Adipocyte (in vitro differentiated cells): ENCODE measurements around the gene ETV7.
"Not testable (repeated sequence)": the region's sequence is repeated elsewhere in the genome, so short reads cannot be mapped to it uniquely, and the experiment has no call there.

Source experiments
- DNase-seq: peaks from one replicate; pipeline ENCODE4 v3.0.0-alpha.2; 2015; ENCODE audit warnings: low read depth
- H3K27me3 ChIP-seq: replicated peaks from 2 replicates; pipeline ENCODE4 v1.7.0; 2013; ENCODE audit warnings: mild to moderate bottlenecking, low read length, moderate library complexity; ENCODE audit not compliant: control insufficient read depth, insufficient read depth
- H3K36me3 ChIP-seq: 2 replicates; pipeline ENCODE4 v1.7.0; 2013; ENCODE audit warnings: low read length, mild to moderate bottlenecking, moderate library complexity; ENCODE audit not compliant: control insufficient read depth, insufficient read depth, severe bottlenecking
- H3K4me1 ChIP-seq: 2 replicates; pipeline ENCODE4 v1.7.0; 2013; ENCODE audit warnings: mild to moderate bottlenecking, low read length, moderate library complexity; ENCODE audit not compliant: control insufficient read depth, insufficient read depth
- H3K4me3 ChIP-seq: 2 replicates; pipeline ENCODE4 v1.7.0; 2013; ENCODE audit warnings: mild to moderate bottlenecking, low read length, moderate library complexity
- H3K9ac ChIP-seq: 2 replicates; pipeline ENCODE4 v1.7.0; 2013; ENCODE audit warnings: mild to moderate bottlenecking, low read length, moderate library complexity
- H3K9me3 ChIP-seq: 2 replicates; pipeline ENCODE4 v1.7.0; 2013; ENCODE audit warnings: mild to moderate bottlenecking, low read length, moderate library complexity; ENCODE audit not compliant: control insufficient read depth

Gene ETV7

DNA sequence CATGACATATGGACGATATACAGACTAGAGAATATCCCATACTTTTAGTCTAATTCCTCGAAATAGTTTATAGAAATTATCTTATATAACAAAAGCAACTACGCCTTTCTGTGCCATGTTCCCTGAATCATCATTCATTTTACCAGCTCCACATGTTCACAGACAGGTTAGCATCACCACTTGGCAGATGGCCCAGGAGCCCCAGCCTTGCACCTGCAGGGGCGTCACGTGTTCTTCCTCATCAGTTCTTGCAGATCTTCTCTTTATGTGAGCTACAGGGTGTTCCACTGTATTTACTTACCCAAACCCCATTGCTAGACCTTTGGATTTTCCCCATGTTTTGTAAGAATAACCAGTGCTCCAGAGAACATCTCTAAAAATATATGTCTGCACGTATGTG lies 38.2 kb downstream of the ETV7 start:
- DNase-seq, result no peak
- Histone ChIP-seq H3K9ac (no peak overlapping the region), H3K9me3 (no peaks in the 10 kb centered on the region), H3K36me3 (no peaks in the 10 kb centered on the region), H3K4me1 (peaks cover 25% of the 10 kb centered on the region), H3K4me3 (no peak overlapping the region), H3K27me3 (no peaks in the 10 kb centered on the region)

DNA sequence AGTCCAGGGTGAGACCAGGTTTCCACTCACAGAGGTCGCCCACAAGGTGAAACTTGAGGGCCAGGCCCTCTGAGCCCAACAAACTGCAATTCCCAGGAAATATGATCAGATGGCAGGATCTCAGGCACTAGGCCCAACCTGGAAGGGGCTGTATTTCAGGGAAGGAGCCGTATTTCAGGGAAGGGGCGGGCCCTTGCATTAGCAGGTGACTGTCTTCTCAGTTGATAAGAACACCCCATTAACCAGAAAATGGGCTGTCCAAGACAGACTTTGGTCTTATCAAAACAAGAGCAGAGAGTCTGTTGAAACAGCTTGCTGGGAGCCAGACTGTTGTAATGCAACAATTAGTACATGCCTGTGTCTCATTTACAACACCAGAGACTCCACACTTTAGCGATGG lies 39.8 kb downstream of the ETV7 start:
- no peak overlapping the region for H3K9ac ChIP-seq
- peaks cover 30% of the 10 kb centered on the region for H3K4me1 ChIP-seq
- peaks cover 2% of the 10 kb centered on the region for H3K27me3 ChIP-seq
- H3K4me3 ChIP-seq, result no peak overlapping the region
- DNase-seq, result no peak
- H3K9me3 ChIP-seq, result no peaks in the 10 kb centered on the region
- H3K36me3 ChIP-seq, result no peaks in the 10 kb centered on the region

DNA sequence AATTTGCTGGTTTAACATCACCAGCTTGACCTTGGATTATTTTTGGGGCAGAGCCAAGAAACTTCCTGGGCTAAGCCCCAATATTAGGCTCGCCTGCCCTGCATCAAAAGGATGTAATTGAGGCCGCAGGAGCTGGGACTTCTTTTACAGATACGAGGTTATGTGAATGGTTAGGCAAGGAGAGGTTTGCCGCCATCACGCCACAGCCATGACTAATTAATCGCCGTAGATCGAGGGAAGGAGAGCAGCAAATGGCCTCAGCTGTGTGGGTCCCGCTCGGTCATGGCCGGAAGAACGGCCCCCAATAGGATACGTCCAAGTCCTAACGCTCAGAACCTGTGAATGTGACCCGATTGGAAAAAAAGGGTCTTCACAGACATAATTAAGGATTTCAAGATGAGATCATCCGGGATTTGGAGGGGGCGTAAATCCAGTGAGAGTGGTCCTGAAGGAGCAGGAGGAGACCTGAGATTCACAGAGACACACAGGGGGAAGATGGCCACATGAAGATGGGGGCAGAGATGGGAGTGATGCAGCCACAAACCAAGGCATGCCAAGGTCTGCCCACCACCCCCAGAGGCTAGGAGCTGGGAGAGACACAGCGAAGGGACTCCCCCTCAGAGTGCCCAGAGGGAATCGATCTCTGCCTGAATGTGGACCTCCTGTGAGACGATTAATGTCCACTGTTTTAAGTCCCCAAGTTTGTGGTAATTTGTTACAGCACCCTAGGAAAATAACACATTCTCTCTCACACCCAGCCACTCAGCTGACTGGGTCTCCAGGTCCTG lies 40.8 kb downstream of the ETV7 start:
- no peak overlapping the region for H3K4me3 ChIP-seq
- no peak for DNase-seq
- no peak overlapping the region for H3K9ac ChIP-seq
- peaks cover 27% of the 10 kb centered on the region for H3K4me1 ChIP-seq
- peaks cover 2% of the 10 kb centered on the region for H3K27me3 ChIP-seq
- no peaks in the 10 kb centered on the region for H3K9me3 ChIP-seq
- H3K36me3 ChIP-seq, result no peaks in the 10 kb centered on the region

DNA sequence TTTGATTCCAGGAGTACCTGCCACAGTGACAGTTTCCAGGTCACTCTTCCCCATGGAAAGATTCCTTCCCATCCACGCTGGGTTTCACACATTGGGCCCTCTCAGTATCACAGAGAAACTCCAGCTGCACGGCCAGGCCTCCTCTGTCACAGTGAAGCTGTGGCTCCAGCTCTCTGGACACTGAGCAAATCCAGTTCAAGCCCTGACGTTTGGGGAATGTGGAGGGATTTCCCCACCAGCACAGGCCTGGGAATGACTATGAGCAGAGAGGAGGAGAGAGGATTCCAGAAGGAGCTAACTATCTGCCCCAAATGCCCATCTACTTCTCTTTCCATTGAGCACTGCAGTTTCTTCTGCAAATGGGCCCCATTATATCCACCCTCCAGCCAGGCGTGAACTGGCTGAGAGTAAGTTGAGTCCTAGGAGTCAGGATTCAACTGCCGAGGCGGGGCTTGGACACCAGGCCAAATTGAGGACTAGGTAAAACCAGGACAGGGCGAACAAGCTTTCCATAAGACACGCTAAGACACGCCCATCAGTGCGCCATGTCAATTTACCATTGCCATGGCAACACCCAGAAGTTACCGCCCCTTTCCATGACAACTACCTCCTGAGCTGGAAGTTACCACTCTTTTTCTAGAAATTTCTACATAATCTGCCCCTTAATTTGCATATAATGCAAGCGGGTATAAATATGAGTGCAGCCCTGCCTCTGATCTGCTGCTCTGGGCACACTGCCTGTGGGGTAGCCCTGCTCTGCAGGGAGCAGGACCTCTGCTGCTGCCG lies 41.6 kb downstream of the ETV7 start:
- H3K36me3 ChIP-seq, result no peaks in the 10 kb centered on the region
- H3K4me3 ChIP-seq, result no peak overlapping the region
- H3K9ac ChIP-seq, result no peak overlapping the region
- peaks cover 24% of the 10 kb centered on the region for H3K4me1 ChIP-seq
- peaks cover 2% of the 10 kb centered on the region for H3K27me3 ChIP-seq
- DNase-seq, result no peak
- no peaks in the 10 kb centered on the region for H3K9me3 ChIP-seq

DNA sequence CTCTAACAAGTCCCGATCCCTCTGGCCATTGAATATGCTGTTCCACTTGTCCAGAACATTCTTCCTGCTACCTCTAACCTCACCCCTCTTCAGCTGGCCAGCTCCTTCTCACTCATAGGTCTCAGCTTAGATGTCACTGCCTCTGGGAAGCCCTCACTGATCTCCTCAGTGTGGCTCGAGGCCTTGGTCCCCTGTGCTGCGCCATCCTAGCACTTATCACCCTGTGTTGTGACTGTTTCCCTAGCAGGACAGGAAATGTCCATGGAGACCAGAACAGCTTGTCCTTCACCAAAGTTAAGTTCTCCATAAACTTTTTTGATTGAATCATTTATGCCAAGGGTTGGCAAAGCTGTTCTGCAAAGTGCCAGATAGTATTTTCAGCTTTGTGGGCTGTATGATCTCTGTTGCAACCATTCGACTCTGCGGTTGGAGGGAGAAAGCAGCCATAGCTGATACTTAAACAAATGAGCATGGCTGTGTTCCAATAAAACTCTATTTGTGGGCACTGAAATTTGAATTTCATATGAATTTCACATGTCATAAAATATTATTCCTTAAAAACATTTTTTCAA lies 44.3 kb downstream of the ETV7 start:
- no peak overlapping the region for H3K4me3 ChIP-seq
- DNase-seq, result no peak
- no peak overlapping the region for H3K9ac ChIP-seq
- no peaks in the 10 kb centered on the region for H3K9me3 ChIP-seq
- no peaks in the 10 kb centered on the region for H3K36me3 ChIP-seq
- H3K4me1 ChIP-seq, result peaks cover 25% of the 10 kb centered on the region
- H3K27me3 ChIP-seq, result peaks cover 2% of the 10 kb centered on the region

DNA sequence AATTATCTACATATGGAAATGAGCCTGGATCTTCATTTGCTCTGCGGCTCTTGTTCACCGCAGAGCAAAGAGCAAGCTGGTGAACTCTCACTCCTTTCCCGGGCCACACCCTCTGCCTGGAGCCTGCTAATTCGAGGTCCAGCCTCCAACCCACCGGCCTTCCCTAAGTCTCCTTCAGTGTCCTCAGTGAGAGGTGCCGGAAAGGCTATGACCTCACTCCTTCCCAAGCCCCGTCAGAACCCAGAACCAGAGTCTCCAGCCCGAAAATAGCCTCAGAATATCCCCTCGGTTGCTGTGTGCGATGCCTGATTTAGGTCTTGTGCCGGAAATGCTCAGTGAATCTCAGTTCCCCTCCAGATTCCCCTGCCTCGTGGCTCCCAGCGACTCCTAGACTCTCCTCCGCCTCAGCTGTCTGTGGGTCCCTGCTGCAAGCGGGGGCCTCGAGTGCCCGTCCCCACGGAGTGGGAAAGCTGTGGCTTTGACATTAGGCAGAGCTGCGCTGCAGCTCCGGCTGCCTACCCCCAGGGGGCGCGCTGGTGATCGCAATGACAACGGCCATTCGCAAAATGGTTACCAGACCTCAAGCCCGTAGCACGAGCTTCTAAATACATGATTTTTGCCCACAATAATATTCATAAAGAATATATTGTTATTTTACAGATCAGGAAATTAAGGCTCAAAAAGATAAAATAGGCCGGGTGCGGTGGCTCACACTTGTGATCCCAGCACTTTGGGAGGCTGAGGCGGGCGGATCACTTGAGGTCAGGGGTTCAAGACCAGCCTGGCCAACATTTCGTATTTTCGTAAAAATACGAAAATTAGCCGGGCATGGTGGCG lies 46.6 kb downstream of the ETV7 start:
- H3K36me3 ChIP-seq, result no peaks in the 10 kb centered on the region
- no peaks in the 10 kb centered on the region for H3K9me3 ChIP-seq
- peak; percentile 85 for DNase-seq
- peak overlapping the region; percentile 62 for H3K4me3 ChIP-seq
- H3K27me3 ChIP-seq, result peaks cover 15% of the 10 kb centered on the region
- H3K4me1 ChIP-seq, result peaks cover 16% of the 10 kb centered on the region
- H3K9ac ChIP-seq, result peak overlapping the region; percentile 78

DNA sequence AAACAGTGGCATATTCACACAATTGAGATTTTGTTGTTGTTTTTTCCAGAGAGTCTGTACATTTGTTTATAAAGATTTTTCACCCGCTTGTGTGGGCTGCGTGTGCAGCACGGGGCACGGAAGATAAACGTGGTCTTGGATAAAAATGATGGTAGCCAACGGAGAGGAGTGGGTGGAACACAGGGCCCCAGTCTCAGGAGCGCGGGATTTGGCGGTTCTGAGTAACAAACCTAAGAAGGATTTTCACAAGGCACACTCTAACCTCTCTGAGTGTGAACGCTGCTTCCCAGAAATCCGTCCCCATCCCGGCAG lies 47.2 kb downstream of the ETV7 start:
- H3K9me3 ChIP-seq, result no peaks in the 10 kb centered on the region
- peak overlapping the region; percentile 78 for H3K9ac ChIP-seq
- peaks cover 21% of the 10 kb centered on the region for H3K27me3 ChIP-seq
- DNase-seq, result no peak
- peaks cover 16% of the 10 kb centered on the region for H3K4me1 ChIP-seq
- H3K36me3 ChIP-seq, result no peaks in the 10 kb centered on the region
- H3K4me3 ChIP-seq, result no peak overlapping the region

DNA sequence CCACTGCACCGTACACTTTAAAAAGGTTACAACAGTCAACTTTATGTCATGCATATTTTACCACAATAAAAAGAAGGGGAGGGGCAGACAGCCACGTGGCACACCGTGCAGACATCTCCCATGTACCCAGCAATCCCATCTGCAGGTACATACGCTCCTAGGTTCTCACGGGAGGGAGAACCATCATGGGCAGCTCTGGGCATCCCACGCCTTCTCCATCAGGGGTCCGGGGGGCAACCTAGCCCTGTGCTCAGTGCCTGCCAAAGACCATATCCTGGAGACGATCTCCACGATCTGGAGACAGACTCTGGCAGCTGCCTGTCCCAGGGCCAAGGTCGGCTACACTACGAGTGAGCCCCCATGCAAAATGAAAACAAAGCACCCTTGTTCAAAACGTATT lies 48.3 kb downstream of the ETV7 start:
- H3K36me3 ChIP-seq, result no peaks in the 10 kb centered on the region
- H3K9ac ChIP-seq, result no peak overlapping the region
- H3K9me3 ChIP-seq, result no peaks in the 10 kb centered on the region
- H3K4me3 ChIP-seq, result no peak overlapping the region
- peaks cover 27% of the 10 kb centered on the region for H3K27me3 ChIP-seq
- H3K4me1 ChIP-seq, result peaks cover 18% of the 10 kb centered on the region
- DNase-seq, result no peak

DNA sequence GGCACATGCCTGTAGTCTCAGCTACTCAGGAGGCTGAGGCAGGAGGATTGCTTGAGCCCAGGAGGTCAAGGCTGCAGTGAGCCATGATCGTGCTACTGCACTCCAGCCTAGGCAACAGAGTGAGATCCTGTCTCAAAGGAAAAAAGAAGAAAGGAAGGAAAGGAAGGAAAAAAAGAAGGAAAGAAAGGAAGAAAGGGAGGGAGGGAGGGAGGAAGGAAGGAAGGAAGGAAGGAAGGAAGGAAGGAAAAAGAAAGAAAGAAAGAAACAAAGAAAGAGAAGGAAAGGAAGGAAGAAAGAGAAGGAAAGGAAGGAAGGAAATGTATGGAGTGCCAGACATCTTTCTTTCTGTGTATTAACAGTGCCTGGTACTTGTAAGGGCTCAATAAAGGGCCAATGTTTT lies 49.2 kb downstream of the ETV7 start:
- not testable (repeated sequence) for H3K9ac ChIP-seq, H3K4me3 ChIP-seq, H3K9me3 ChIP-seq, H3K36me3 ChIP-seq, DNase-seq
- Histone ChIP-seq H3K27me3 (peaks cover 29% of the 10 kb centered on the region), H3K4me1 (peaks cover 24% of the 10 kb centered on the region)

DNA sequence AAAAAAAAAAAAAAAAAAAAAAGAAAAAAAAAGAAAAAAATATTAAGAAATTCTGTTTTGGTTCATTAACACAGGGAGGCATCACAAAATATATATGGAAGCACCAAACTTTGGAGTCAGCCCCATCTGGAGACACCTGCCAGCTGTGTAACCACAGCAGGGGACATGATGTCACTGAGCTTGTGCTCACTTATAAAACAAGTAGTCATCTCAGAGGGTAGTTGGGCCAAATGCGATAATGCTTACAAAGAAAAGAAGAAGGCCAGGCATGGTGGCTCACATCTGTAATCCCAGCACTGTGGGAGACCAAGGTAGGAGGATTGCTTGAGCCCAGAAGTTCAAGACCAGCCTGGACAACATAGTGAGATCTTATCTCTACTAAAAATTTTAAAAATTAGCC lies 49.7 kb downstream of the ETV7 start:
- Histone ChIP-seq H3K4me1 (peaks cover 21% of the 10 kb centered on the region), H3K9ac (no peak overlapping the region), H3K9me3 (no peaks in the 10 kb centered on the region), H3K4me3 (no peak overlapping the region), H3K27me3 (peaks cover 33% of the 10 kb centered on the region), H3K36me3 (no peaks in the 10 kb centered on the region)
- no peak for DNase-seq

DNA sequence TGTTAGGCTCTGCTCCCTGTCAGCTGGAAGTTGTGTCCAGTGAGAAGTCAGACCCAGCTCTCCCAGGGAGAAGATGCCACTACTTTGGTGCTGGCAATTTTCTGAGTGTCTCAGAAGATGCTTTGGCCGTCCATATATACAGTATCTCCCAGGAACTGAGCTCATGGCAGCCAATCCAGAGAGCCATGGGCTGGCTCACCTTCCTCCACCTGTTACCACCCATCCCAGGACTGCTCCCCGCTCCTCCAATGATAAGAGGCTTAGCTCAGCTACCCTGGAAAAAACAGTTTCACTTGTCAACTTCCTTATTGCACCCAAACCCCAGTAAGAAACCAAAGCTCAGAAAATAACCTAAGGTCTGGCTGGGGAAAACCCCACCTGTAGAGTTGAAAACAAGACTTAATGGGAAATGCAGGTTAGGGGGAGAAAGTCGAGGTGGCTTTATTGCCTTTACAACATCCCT lies 50.7 kb downstream of the ETV7 start, which contains the start of gene BNIP5:
Gene BNIP5 (minus strand): TSS at position 110 of the 463 bp plus-strand sequence. CDS start 6,198 bp downstream, outside the sequence.
- no peak for DNase-seq
- Histone ChIP-seq H3K4me3 (no peak within 1 kb of the TSS), H3K36me3 (no peaks in the 10 kb centered on the region), H3K4me1 (peaks cover 21% of the 10 kb centered on the region), H3K27me3 (peaks cover 40% of the 10 kb centered on the region), H3K9ac (no peak within 1 kb of the TSS), H3K9me3 (no peaks in the 10 kb centered on the region)
